ENCODE data around the gene NDFIP2.
A peak's percentile ranks its signal among the peaks of the same experiment; 100 is the strongest.

The NDFIP2 gene

DNA sequence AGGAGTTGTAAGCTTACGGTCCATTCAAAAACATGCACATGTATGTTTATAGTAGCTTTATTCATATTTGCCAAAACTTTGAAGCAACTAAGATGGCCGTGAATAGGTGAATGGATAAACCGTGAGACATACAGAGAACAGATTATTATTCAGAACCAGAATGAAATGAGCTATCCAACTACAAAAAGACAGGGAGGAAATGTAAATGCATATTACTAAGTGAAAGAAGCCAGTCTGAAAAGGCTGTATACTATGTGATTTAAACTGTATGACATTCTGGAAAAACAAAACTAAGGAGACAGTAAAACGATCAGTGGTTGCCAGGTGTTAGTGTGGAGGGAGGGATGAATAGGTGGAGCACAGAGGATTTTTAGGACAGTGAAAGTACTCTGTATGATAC is 19.9 kb downstream of the NDFIP2 start:
- H3K4me3 ChIP-seq (ENCODE audit: low read length), result no peak overlapping the region
- no peak for DNase-seq (ENCODE audit: low read depth)
- TF ChIP-seq, protein P1, sequence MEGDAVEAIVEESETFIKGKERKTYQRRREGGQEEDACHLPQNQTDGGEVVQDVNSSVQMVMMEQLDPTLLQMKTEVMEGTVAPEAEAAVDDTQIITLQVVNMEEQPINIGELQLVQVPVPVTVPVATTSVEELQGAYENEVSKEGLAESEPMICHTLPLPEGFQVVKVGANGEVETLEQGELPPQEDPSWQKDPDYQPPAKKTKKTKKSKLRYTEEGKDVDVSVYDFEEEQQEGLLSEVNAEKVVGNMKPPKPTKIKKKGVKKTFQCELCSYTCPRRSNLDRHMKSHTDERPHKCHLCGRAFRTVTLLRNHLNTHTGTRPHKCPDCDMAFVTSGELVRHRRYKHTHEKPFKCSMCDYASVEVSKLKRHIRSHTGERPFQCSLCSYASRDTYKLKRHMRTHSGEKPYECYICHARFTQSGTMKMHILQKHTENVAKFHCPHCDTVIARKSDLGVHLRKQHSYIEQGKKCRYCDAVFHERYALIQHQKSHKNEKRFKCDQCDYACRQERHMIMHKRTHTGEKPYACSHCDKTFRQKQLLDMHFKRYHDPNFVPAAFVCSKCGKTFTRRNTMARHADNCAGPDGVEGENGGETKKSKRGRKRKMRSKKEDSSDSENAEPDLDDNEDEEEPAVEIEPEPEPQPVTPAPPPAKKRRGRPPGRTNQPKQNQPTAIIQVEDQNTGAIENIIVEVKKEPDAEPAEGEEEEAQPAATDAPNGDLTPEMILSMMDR (IDR thresholded peaks at IDR 0.05; ENCODE audit: insufficient read depth, low read depth, low read length, missing control alignments), result no peak

DNA sequence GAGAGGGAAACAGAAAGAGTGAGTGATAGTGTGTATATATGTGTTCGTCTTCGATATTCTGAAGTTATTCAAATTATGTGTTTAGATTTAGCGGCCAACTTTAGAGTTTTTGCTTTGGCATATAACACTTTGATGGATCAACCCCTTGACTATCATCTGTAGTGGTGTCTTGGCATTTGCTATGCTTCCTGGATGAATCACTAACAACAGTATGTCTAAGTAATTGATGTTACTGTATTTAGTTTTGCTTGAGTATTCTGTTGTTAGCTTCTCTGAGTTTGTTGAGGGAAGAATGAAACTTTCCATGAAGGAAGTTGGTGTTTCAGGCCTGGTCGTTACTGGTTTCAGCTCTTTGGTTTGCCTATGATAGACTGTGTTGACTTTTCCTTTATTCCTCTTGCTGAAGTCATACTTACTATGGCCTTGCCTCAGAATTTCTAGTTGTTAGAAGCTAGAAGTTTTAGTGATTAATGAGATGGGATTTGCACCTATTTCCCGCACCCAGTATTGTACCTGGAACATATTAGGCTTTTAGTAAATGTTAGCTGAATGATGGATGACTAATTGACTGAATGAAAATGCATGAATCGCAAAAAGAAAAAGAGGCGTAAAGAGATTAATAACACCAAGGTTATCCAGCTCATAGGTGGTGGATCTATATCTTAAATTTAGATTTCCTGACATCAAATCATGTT is 20.7 kb downstream of the NDFIP2 start:
- DNase-seq (ENCODE audit: low read depth), result peak; percentile 44
- TF ChIP-seq, protein P1 (IDR thresholded peaks at IDR 0.05; ENCODE audit: insufficient read depth, low read depth, low read length, missing control alignments), result no peak
- no peak overlapping the region for H3K4me3 ChIP-seq (ENCODE audit: low read length)

DNA sequence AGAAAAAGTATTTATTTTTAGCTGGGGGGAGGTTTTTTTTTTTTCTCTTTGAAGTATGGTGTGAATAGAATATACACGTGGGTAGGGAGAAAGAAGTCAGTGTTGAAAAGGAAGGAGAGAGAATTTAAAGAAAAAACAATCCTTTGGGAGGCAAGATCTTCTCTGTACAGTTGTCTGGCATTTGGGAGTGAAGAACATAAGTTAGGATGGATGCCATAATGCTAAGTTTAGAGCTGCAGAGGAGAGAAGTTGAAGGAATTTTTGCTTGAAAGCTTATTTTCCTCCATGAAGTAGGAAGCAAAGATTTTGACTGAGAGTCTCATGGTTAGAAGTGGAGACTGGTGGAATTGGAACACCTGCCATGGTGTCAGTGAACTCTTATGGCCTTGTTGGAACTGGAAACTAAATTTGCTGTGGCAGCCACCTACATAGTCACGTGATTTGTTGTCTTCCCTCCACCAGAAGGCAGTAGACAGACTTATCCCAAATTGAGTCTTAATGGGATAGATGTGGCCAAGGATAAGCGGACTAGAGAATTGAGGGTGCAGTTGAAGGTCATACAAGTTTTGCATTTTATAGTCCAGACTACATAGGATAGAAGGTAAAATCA is 22.0 kb downstream of the NDFIP2 start:
- TF ChIP-seq, protein P1 (IDR thresholded peaks at IDR 0.05; ENCODE audit: insufficient read depth, low read depth, low read length, missing control alignments), result no peak
- H3K4me3 ChIP-seq (ENCODE audit: low read length), result no peak overlapping the region
- no peak for DNase-seq (ENCODE audit: low read depth)

DNA sequence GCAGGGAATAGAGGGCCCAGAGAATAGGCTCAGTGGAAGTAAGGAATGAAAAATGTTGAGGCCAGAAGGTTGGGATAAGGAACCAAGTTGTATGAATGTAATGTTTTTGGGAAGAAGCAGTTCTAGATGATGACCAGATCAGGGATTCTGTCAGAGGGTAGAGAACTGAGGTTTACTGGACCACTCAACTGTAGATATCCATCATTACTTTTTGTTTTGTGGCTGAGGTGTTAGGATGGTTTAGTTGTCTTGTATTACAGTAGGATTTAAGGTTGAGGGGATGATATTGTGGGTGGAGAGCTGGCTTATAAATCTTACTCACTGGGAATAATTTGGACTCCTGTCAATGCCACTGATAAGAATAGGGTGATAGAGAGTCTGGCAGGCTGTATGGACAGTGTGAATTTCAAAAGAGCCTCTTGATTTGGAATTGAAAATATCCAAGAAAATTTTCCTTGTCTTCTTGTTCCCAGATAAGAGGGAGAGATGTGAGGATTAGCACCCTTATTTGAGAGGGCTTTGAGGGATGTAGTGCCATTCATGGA is 22.6 kb downstream of the NDFIP2 start:
- TF ChIP-seq, protein P1 (IDR thresholded peaks at IDR 0.05; ENCODE audit: insufficient read depth, low read depth, low read length, missing control alignments), result no peak
- no peak overlapping the region for H3K4me3 ChIP-seq (ENCODE audit: low read length)
- DNase-seq (ENCODE audit: low read depth), result no peak

DNA sequence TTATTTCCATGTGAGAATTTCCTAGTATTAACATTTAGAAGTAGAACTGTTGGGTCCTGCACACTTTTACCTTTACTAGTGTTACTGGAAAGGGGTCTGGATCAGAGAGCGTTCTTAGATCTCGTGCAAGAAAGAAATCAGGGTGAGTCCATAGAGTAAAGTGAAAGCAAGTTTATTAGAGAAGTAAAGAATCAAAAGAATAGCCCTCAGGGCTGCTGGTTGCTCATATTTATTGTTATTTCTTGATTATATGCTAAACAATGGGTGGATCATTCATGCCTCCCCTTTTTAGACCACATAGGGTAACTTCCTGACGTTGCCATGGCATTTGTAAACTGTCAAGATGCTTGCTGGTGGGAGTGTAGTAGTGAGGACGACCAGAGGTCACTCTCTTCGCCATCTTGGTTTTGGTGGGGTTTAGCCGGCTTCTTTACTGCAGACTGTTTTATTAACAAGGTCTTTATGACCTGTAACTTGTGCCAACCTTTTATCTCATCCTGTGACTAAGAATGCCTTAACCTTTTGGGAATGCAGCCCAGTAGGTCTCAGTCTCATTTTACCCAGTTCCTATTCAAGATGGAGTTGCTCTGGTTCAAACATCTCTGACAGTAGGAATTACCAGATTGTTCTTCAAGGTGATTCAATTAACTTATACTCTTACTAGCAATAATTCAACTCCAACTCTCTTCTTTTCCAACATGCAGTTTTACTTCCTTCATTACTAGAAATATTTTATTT is 27.4 kb downstream of the NDFIP2 start:
- H3K4me3 ChIP-seq (ENCODE audit: low read length), result no peak overlapping the region
- TF ChIP-seq, protein P1 (IDR thresholded peaks at IDR 0.05; ENCODE audit: insufficient read depth, low read depth, low read length, missing control alignments), result no peak
- DNase-seq (ENCODE audit: low read depth), result peak; percentile 42

DNA sequence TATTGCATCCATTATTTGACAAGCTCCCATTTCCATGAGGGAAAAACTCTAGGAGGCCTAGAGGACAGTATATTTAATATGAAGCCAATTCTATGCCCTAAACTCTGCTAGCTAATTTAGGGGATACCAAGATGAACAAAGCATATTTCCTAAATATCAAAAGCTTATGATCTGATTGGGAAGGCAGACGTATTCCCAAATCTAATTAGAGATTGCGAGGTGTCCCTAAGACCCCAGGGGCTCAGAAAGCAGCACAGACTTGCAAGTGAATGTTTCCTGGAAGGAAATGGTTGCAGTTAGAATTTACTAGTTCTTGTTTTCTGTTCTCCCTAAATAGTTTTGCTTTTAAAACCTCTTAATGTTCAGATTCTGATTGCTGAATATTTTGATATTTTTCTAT is 30.7 kb downstream of the NDFIP2 start:
- no peak for DNase-seq (ENCODE audit: low read depth)
- TF ChIP-seq, protein P1 (IDR thresholded peaks at IDR 0.05; ENCODE audit: insufficient read depth, low read depth, low read length, missing control alignments), result no peak
- no peak overlapping the region for H3K4me3 ChIP-seq (ENCODE audit: low read length)

Data from epithelial cell of esophagus (primary cell).